Loucy (cell line): Measurements from ENCODE around the gene UBN1.

ENCODE experiments used
- H2AFZ ChIP-seq: fragments of 200-600 bp; sonication (generic); 2 replicates; pipeline ENCODE4 v1.6.0; 2016; ENCODE audit warnings: antibody characterized with exemption, mild to moderate bottlenecking, low read length, moderate library complexity
- H3F3A ChIP-seq: fragments of 200-600 bp; 2 replicates; pipeline ENCODE4 v1.6.0; 2016; ENCODE audit warnings: antibody characterized with exemption, low read depth, mild to moderate bottlenecking
- H3K27me3 ChIP-seq: fragments of 200-600 bp; sonication (generic); 2 replicates; pipeline ENCODE4 v1.6.1; 2014; ENCODE audit warnings: low read length, mild to moderate bottlenecking; ENCODE audit not compliant: insufficient read depth, poor library complexity, severe bottlenecking
- H3K36me3 ChIP-seq: fragments of 200-600 bp; sonication (generic); 2 replicates; pipeline ENCODE4 v1.6.1; 2016; ENCODE audit warnings: low read length; ENCODE audit not compliant: insufficient read depth
- H3K4me1 ChIP-seq: fragments of 200-600 bp; sonication (generic); 2 replicates; pipeline ENCODE4 v1.5.1; 2014; ENCODE audit warnings: low read length, mild to moderate bottlenecking; ENCODE audit not compliant: insufficient read depth, poor library complexity, severe bottlenecking
- H3K4me2 ChIP-seq: fragments of 200-600 bp; sonication (generic); 2 replicates; pipeline ENCODE4 v1.6.0; 2014; ENCODE audit warnings: antibody characterized with exemption, low read length, low read depth, mild to moderate bottlenecking; ENCODE audit not compliant: poor library complexity, severe bottlenecking
- H3K4me3 ChIP-seq: fragments of 200-600 bp; sonication (generic); 2 replicates; pipeline ENCODE4 v1.5.1; 2014; ENCODE audit warnings: low read length, mild to moderate bottlenecking, mixed read lengths; ENCODE audit not compliant: poor library complexity, severe bottlenecking
- H3K79me2 ChIP-seq: fragments of 200-600 bp; sonication (generic); 2 replicates; pipeline ENCODE4 v1.6.1; 2014; ENCODE audit warnings: low read length; ENCODE audit not compliant: insufficient read depth
- H3K9ac ChIP-seq: fragments of 200-600 bp; sonication (generic); 2 replicates; pipeline ENCODE4 v1.6.0; 2014; ENCODE audit warnings: mild to moderate bottlenecking, low read depth, low read length, moderate library complexity; ENCODE audit not compliant: poor library complexity, severe bottlenecking
- H3K9me2 ChIP-seq: fragments of 200-600 bp; sonication (generic); replicated peaks from 2 replicates; pipeline ENCODE4 v1.6.1; 2016; ENCODE audit warnings: low read depth, low read length, mixed read lengths
- H3K9me3 ChIP-seq: fragments of 200-600 bp; sonication (generic); 2 replicates; pipeline ENCODE4 v1.6.1; 2014; ENCODE audit warnings: mild to moderate bottlenecking, antibody characterized with exemption, low read length, low read depth; ENCODE audit not compliant: insufficient read depth
- H4K20me1 ChIP-seq: fragments of 200-600 bp; sonication (generic); 2 replicates; pipeline ENCODE4 v1.6.0; 2014; ENCODE audit warnings: antibody characterized with exemption, low read length, mild to moderate bottlenecking; ENCODE audit not compliant: insufficient read depth, poor library complexity, severe bottlenecking
- EZH2phosphoT487 ChIP-seq: fragments of 200-600 bp; IDR thresholded peaks from 2 replicates; pipeline ENCODE4 v1.6.1; 2018; ENCODE audit warnings: antibody characterized with exemption, mild to moderate bottlenecking, moderate library complexity, borderline replicate concordance
- TF ChIP-seq, protein P1 (sequence below): fragments of 200-600 bp; sonication (generic); conservative IDR thresholded peaks from 2 replicates; pipeline ENCODE4 v1.5.1; 2014; ENCODE audit warnings: mild to moderate bottlenecking, antibody characterized with exemption, low read length

Gene UBN1

DNA sequence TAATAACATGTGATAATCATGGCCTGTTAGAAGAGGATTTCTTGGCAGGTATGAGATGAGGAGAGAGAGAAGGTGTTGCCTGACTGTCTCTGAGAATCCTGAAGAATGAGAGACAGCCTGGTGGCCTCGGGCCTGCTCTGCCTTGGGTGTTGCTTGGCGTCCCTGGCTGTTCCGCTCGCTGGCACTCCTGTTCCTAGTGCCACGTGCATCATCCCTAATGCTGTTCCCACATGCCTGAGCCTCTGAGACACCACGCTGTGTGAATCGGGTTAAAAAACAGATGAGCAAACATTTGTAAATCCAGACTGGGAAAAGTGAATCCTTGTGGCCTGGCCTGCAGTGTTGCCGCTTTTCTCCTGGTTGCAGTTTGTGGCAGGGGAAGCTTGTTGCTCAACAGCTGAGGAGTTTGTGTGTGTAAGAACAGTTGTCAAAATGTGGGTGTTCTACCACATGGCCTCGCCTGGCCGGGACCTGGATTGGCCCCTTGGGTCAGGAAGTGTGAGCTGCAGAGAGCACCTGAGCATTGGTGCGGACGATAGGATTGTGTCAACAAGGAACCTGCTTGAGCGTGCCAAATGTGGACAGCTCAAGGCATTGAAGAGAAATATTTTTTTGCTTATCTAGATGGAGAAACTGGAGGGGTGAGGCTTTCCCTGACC is 22.0 kb downstream of the UBN1 start:
- TF ChIP-seq, protein P1, sequence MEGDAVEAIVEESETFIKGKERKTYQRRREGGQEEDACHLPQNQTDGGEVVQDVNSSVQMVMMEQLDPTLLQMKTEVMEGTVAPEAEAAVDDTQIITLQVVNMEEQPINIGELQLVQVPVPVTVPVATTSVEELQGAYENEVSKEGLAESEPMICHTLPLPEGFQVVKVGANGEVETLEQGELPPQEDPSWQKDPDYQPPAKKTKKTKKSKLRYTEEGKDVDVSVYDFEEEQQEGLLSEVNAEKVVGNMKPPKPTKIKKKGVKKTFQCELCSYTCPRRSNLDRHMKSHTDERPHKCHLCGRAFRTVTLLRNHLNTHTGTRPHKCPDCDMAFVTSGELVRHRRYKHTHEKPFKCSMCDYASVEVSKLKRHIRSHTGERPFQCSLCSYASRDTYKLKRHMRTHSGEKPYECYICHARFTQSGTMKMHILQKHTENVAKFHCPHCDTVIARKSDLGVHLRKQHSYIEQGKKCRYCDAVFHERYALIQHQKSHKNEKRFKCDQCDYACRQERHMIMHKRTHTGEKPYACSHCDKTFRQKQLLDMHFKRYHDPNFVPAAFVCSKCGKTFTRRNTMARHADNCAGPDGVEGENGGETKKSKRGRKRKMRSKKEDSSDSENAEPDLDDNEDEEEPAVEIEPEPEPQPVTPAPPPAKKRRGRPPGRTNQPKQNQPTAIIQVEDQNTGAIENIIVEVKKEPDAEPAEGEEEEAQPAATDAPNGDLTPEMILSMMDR, result no peak
- TF ChIP-seq EZH2phosphoT487, result no peak
- Histone ChIP-seq H3K9ac (no peak overlapping the region), H3K4me3 (no peak overlapping the region), H3K9me3 (no peaks in the 10 kb centered on the region), H3K4me2 (no peak overlapping the region), H3K79me2 (peaks cover 8% of the 10 kb centered on the region; the same call in 1 of the 2 replicates), H2AFZ (no peak overlapping the region), H3K9me2 (no peaks in the 10 kb centered on the region), H3K4me1 (no peaks in the 10 kb centered on the region), H3F3A (no peaks in the 10 kb centered on the region), H3K27me3 (no peaks in the 10 kb centered on the region), H4K20me1 (no peaks in the 10 kb centered on the region), H3K36me3 (peaks cover 47% of the 10 kb centered on the region; the same call in 1 of the 2 replicates)

DNA sequence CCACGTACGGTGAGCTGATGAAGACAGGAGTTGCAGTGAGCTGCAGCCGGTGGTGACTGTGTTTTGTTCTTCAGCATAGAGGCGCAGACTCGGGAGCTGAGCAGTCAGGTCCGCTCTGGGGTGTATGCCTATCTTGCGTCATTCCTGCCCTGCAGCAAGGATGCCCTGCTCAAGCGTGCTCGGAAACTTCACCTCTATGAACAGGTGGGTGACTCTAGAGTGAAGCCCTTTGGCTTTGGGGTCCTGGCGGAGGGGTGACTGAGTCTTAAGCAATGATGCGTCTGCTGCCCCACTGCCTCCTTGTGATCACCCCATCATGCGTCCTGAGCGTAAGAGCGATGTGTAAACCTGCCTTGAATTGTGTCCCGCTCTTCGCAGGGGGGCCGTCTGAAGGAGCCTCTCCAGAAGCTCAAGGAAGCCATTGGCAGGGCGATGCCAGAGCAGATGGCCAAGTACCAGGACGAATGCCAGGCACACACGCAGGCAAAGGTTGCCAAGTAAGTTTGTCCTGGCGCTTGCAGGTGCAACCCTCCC is 22.9 kb downstream of the UBN1 start:
- H4K20me1 ChIP-seq, result no peaks in the 10 kb centered on the region
- no peak for TF ChIP-seq EZH2phosphoT487
- TF ChIP-seq, protein P1, result no peak
- no peak overlapping the region for H2AFZ ChIP-seq
- H3K9me3 ChIP-seq, result no peaks in the 10 kb centered on the region
- H3K79me2 ChIP-seq, result peaks cover 8% of the 10 kb centered on the region; the same call in 1 of the 2 replicates
- H3K4me3 ChIP-seq, result no peak overlapping the region
- H3F3A ChIP-seq, result no peaks in the 10 kb centered on the region
- no peak overlapping the region for H3K4me2 ChIP-seq
- H3K9ac ChIP-seq, result no peak overlapping the region
- no peaks in the 10 kb centered on the region for H3K27me3 ChIP-seq
- H3K36me3 ChIP-seq, result peaks cover 56% of the 10 kb centered on the region; the same call in 1 of the 2 replicates
- no peaks in the 10 kb centered on the region for H3K4me1 ChIP-seq
- no peaks in the 10 kb centered on the region for H3K9me2 ChIP-seq

DNA sequence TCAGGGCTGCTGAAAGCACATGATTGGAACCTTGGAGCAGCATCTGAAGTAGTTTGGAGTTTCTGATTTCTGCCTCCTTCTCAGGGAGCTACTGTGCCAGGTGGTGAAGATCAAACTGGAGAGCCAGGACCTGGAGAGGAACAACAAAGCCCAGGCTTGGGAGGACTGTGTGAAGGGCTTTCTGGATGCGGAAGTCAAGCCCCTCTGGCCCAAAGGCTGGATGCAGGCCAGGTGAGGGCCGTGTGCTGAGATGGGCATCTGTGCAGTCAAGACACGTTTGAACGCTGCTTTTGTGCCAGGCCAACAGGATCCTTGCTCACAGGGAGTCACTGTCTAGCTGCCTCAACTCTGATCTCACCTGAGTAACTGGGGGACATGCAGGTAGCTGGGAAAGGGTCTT is 23.8 kb downstream of the UBN1 start:
- H4K20me1 ChIP-seq, result no peaks in the 10 kb centered on the region

More for the DNA sequence above, 23.8 kb downstream of the UBN1 start:
- TF ChIP-seq, protein P1, result no peak
- no peak for TF ChIP-seq EZH2phosphoT487
- peaks cover 8% of the 10 kb centered on the region; the same call in 1 of the 2 replicates for H3K79me2 ChIP-seq
- no peaks in the 10 kb centered on the region for H3K4me1 ChIP-seq
- H3F3A ChIP-seq, result no peaks in the 10 kb centered on the region
- H3K4me3 ChIP-seq, result no peak overlapping the region
- H3K9me3 ChIP-seq, result no peaks in the 10 kb centered on the region
- H2AFZ ChIP-seq, result no peak overlapping the region
- H3K9me2 ChIP-seq, result no peaks in the 10 kb centered on the region
- H3K9ac ChIP-seq, result no peak overlapping the region
- H3K4me2 ChIP-seq, result no peak overlapping the region
- peaks cover 62% of the 10 kb centered on the region; the same call in 1 of the 2 replicates for H3K36me3 ChIP-seq
- no peaks in the 10 kb centered on the region for H3K27me3 ChIP-seq
